Neural crest cell (in vitro differentiated cells): ENCODE results near the gene GALNT11. TPM values are rescaled to one million over a fixed set of nuclear protein-coding genes. Genes with fewer than 3 reads are reported as not detected.

Experiments used
- DNase-seq: peaks from one replicate; pipeline ENCODE4 v3.0.0; 2021; ENCODE audit warnings: low read depth, mixed read lengths, low spot score
- H3K27ac Mint-ChIP-seq: one replicate; pipeline ENCODE4 v1.8.0; 2021; ENCODE audit warnings: mild to moderate bottlenecking, mixed read lengths; ENCODE audit not compliant: unreplicated experiment
- H3K27me3 Mint-ChIP-seq: 2 replicates; pipeline ENCODE4 v1.8.0; 2021; ENCODE audit warnings: low read depth, mild to moderate bottlenecking, mixed read lengths
- H3K36me3 Mint-ChIP-seq: 2 replicates; pipeline ENCODE4 v1.8.0; 2021; ENCODE audit warnings: low read depth, mild to moderate bottlenecking, mixed read lengths
- H3K4me1 Mint-ChIP-seq: 2 replicates; pipeline ENCODE4 v1.8.0; 2021; ENCODE audit warnings: mixed read lengths
- H3K4me3 Mint-ChIP-seq: one replicate; pipeline ENCODE4 v1.8.0; 2021; ENCODE audit warnings: mild to moderate bottlenecking, mixed read lengths
- H3K9me3 Mint-ChIP-seq: 2 replicates; pipeline ENCODE4 v1.8.0; 2021; ENCODE audit warnings: mixed read lengths
- long read RNA-seq: library from polyadenylated mRNA; unstranded; transcript quantifications from one replicate; pipeline ENCODE4 v2.0.0, GENCODE V29; 2020
- total RNA-seq: library from RNA; stranded (reverse); gene quantifications from 2 replicates; pipeline ENCODE4 v1.2.1, GENCODE V29; 2021
- TF ChIP-seq, protein P1 (sequence below): fragments of 200-600 bp; sonication (generic); conservative IDR thresholded peaks from 2 replicates; pipeline ENCODE4 v1.5.0; 2021; ENCODE audit warnings: antibody characterized with exemption, mild to moderate bottlenecking

The GALNT11 gene
- 30.6 and 33.7 TPM in 2 replicates for total RNA-seq
- long read RNA-seq, transcript GALNT11-205 (12 exons, 2,727 nt), result major isoform, 50 of 97 reads
- long read RNA-seq, partial matches to known transcripts, result 15 of 97 reads
- long read RNA-seq, other reads (novel, unspliced or antisense), result 30 of 97 reads

DNA sequence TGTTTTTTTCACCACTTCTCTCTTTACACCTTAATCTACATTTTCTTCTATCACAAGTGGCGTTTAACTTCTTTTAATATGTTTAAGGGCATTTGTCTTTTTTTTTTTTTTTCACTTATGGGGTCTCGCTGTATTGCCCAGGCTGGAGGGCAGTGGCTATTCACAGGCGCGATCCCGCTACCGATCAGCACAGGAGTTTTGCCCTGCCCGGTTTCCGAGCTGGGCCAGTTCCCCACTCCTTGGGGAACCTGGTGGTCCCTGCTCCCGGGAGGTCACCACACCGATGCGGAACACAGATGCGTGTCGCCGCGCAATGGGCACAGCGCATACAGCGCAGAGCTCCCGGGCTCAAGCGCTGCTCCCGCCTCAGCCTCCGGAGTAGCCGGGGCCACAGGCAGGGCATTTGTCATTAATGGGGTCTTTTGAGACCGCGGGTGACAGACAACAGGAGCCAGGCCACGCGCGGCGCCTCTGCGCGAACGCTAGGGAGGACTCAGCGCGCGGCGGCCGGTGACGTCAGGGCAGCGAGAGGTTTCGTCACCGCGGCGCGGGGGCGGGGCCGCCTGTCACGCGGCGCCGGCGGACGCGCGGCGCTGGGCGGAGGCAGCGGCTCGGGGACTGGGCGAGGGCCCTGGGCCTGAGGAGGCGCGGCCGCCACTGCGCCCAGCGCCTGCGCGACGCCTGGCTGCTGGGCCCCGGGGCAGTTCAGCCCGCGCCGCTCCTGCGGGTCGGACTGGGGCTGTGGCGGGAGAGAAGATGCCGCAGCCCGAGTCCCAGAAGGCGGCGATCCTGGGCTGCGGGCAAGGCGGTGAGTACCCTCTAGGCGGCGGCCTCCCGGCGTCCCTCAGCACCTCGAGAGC is at the start of gene GALNT11:
Gene GALNT11, plus strand, starts transcription at position 598 of the 860 bp plus-strand sequence. CDS start 68,554 bp downstream, outside the sequence.
- H3K27ac Mint-ChIP-seq, result peak within 1 kb of the TSS; percentile 89
- H3K4me3 Mint-ChIP-seq, result peak within 1 kb of the TSS; percentile 93
- peaks cover 14% of the 10 kb centered on the region for H3K4me1 Mint-ChIP-seq
- H3K9me3 Mint-ChIP-seq, result peaks cover 5% of the 10 kb centered on the region
- peaks cover 25% of the 10 kb centered on the region for H3K36me3 Mint-ChIP-seq
- TF ChIP-seq, protein P1, sequence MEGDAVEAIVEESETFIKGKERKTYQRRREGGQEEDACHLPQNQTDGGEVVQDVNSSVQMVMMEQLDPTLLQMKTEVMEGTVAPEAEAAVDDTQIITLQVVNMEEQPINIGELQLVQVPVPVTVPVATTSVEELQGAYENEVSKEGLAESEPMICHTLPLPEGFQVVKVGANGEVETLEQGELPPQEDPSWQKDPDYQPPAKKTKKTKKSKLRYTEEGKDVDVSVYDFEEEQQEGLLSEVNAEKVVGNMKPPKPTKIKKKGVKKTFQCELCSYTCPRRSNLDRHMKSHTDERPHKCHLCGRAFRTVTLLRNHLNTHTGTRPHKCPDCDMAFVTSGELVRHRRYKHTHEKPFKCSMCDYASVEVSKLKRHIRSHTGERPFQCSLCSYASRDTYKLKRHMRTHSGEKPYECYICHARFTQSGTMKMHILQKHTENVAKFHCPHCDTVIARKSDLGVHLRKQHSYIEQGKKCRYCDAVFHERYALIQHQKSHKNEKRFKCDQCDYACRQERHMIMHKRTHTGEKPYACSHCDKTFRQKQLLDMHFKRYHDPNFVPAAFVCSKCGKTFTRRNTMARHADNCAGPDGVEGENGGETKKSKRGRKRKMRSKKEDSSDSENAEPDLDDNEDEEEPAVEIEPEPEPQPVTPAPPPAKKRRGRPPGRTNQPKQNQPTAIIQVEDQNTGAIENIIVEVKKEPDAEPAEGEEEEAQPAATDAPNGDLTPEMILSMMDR, result peak; percentile 48
- H3K27me3 Mint-ChIP-seq, result peaks cover 6% of the 10 kb centered on the region
- DNase-seq, result peak; percentile 77

DNA sequence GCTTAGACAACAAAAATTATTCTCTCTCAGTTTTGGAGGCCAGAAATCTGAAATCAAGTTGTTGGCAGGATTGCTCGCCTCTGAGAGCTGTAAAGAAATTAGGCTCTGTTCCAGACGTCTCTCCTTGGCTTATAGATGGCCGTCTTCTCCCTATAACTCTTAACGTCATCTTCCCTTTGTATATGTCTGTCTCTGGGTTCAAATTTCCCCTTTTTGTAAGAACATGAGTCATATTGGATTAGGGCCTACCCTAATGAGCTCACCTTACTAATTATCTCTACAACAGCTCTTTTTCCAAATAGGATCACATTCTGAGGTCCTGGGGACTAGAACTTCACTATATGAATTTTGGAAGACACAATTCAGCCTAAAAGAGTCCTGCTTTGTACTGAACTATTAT is 46.9 kb upstream of the GALNT11 start:
- no peak overlapping the region for H3K4me3 Mint-ChIP-seq
- TF ChIP-seq, protein P1, result no peak
- peaks cover 2% of the 10 kb centered on the region for H3K9me3 Mint-ChIP-seq
- peaks cover 2% of the 10 kb centered on the region for H3K36me3 Mint-ChIP-seq
- H3K4me1 Mint-ChIP-seq, result peaks cover 4% of the 10 kb centered on the region
- no peaks in the 10 kb centered on the region for H3K27me3 Mint-ChIP-seq
- DNase-seq, result no peak
- H3K27ac Mint-ChIP-seq, result no peak overlapping the region

DNA sequence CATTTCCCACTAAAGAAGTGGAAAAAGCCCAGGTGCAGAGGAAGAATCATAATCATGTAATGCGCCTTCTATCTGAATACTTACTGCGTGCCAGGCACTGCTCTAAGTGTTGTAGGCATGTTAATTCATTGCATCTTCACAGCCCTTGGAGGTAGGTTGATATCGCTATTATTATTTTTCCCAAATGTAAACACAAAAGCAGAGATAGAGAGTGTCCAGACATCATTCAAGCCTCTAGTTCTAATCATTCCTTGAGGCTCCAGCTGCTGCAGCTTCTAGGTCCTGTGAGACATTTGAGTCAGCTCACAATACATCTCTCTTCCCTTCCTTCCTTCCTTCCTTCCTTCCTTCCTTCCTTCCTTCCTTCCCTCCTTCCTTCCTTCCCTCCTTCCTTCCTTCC is 44.3 kb upstream of the GALNT11 start:
- TF ChIP-seq, protein P1, result no peak
- H3K4me3 Mint-ChIP-seq, result no peak overlapping the region
- H3K9me3 Mint-ChIP-seq, result no peaks in the 10 kb centered on the region
- peaks cover 4% of the 10 kb centered on the region for H3K4me1 Mint-ChIP-seq
- H3K27me3 Mint-ChIP-seq, result no peaks in the 10 kb centered on the region
- DNase-seq, result no peak
- no peak overlapping the region for H3K27ac Mint-ChIP-seq
- no peaks in the 10 kb centered on the region for H3K36me3 Mint-ChIP-seq

DNA sequence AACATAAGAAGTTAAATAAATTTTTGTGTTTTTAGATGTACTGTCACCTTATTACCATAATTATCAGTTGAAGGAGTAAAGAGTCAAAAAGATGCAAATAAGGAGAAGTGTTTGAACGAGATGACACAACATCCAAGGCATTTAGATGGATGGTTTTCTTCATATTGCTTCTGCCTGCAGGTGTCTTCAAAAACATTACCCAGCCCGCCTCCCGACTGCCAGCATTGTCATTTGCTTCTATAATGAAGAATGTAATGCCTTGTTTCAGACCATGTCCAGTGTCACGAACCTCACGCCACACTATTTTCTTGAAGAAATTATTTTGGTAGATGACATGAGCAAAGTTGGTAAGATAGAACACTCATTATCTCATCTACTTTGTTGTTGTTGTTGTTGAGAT is 42.7 kb upstream of the GALNT11 start:
- Mint-ChIP-seq H3K9me3 (no peaks in the 10 kb centered on the region), H3K4me3 (no peak overlapping the region), H3K4me1 (peaks cover 4% of the 10 kb centered on the region), H3K27ac (no peak overlapping the region), H3K27me3 (no peaks in the 10 kb centered on the region), H3K36me3 (no peaks in the 10 kb centered on the region)
- DNase-seq, result no peak
- TF ChIP-seq, protein P1, result no peak

DNA sequence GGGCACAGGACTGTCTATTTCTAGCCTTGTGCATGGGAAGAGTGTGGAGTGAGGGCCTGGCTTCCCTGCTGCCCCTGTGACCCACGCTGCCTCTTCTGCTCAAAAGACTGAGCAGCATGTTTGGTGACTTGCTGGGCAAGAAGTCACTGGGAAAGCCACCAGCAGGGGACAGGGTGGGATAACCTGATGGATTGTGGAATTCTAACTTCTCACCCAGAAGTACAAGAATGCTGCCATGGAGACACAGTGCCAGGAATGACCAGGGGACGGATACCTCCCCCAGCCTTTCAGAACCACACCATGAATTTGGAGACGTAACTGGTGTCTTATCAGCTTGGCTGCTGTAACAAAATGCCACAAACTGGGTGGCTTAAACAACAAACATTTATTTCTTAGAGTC is 40.9 kb upstream of the GALNT11 start:
- H3K4me3 Mint-ChIP-seq, result no peak overlapping the region
- TF ChIP-seq, protein P1, result no peak
- no peaks in the 10 kb centered on the region for H3K9me3 Mint-ChIP-seq
- no peaks in the 10 kb centered on the region for H3K36me3 Mint-ChIP-seq
- H3K27me3 Mint-ChIP-seq, result no peaks in the 10 kb centered on the region
- peaks cover 4% of the 10 kb centered on the region for H3K4me1 Mint-ChIP-seq
- H3K27ac Mint-ChIP-seq, result no peak overlapping the region
- no peak for DNase-seq
